WTC11 (cell line): Measurements from ENCODE around the gene KCNK7. TPM values are rescaled to one million over a fixed set of nuclear protein-coding genes. Genes with fewer than 3 reads are reported as not detected.

ENCODE experiments used
- ATAC-seq: fragments of 200-7000 bp; cut with Tn5 transposase; 2 replicates; pipeline ENCODE4 v1.10.0; 2021; ENCODE audit warnings: mild to moderate bottlenecking, moderate library complexity
- CTCF ChIA-PET: fragments of 300-600 bp; sonication (Branson Sonifier 250); formaldehyde crosslinking; loops from one replicate; lab custom pipeline; 2021; ENCODE audit warnings: antibody characterized with exemption; lab: Charles Lee
- POLR2A ChIA-PET: fragments of 350-600 bp; sonication (Branson Sonifier 250); formaldehyde crosslinking; loops from one replicate; lab custom pipeline; 2021; ENCODE audit warnings: antibody characterized with exemption; lab: Charles Lee
- DNase-seq: peaks from one replicate; pipeline ENCODE4 v3.0.0; 2021; ENCODE audit warnings: low spot score
- H3K27ac Mint-ChIP-seq: 2 replicates; pipeline ENCODE4 v1.8.0; 2021; ENCODE audit warnings: mixed read lengths
- H3K27me3 Mint-ChIP-seq: 2 replicates; pipeline ENCODE4 v1.8.0; 2021; ENCODE audit warnings: low read depth, mild to moderate bottlenecking, moderate library complexity, mixed read lengths
- H3K36me3 Mint-ChIP-seq: 2 replicates; pipeline ENCODE4 v1.8.0; 2021; ENCODE audit warnings: mixed read lengths
- H3K4me1 Mint-ChIP-seq: 2 replicates; pipeline ENCODE4 v1.8.0; 2022; ENCODE audit warnings: mixed read lengths
- H3K4me3 Mint-ChIP-seq: 2 replicates; pipeline ENCODE4 v1.8.0; 2021; ENCODE audit warnings: mild to moderate bottlenecking, moderate library complexity, mixed read lengths
- H3K9me3 Mint-ChIP-seq: 2 replicates; pipeline ENCODE4 v1.8.0; 2021; ENCODE audit warnings: mixed read lengths
- CDX4 ChIP-seq: fragments of 250-450 bp; sonication (Bioruptor Pico); IDR thresholded peaks from 2 replicates; pipeline ENCODE4 v1.9.0; 2021; ENCODE audit warnings: moderate library complexity, mild to moderate bottlenecking, inconsistent platforms, borderline replicate concordance
- CREM ChIP-seq: sonication (generic); formaldehyde crosslinking; IDR thresholded peaks from 2 replicates; pipeline ENCODE4 v1.8.1; 2022; ENCODE audit warnings: mild to moderate bottlenecking, missing genetic modification reagents, moderate library complexity
- ETV6 ChIP-seq: sonication (generic); formaldehyde crosslinking; IDR thresholded peaks from 2 replicates; pipeline ENCODE4 v1.8.1; 2022; ENCODE audit warnings: mild to moderate bottlenecking, missing genetic modification reagents
- GRHL2 ChIP-seq: fragments of 250-450 bp; sonication (Bioruptor Pico); IDR thresholded peaks from 2 replicates; pipeline ENCODE4 v1.8.0; 2022; ENCODE audit warnings: mild to moderate bottlenecking, moderate library complexity; ENCODE audit not compliant: insufficient replicate concordance, severe bottlenecking
- MXD4 ChIP-seq: fragments of 250-450 bp; sonication (Bioruptor Pico); IDR thresholded peaks from 2 replicates; pipeline ENCODE4 v1.8.0; 2021; ENCODE audit warnings: mild to moderate bottlenecking, moderate library complexity, borderline replicate concordance
- NFE2L1 ChIP-seq: sonication (generic); formaldehyde crosslinking; IDR thresholded peaks from 2 replicates; pipeline ENCODE4 v1.8.1; 2023; ENCODE audit warnings: missing genetic modification reagents
- SOX15 ChIP-seq: fragments of 250-450 bp; sonication (Bioruptor Pico); IDR thresholded peaks from 2 replicates; pipeline ENCODE4 v1.9.0; 2021; ENCODE audit warnings: mild to moderate bottlenecking
- SP1 ChIP-seq: sonication (generic); formaldehyde crosslinking; conservative IDR thresholded peaks from 2 replicates; pipeline ENCODE4 v1.8.1; 2022; ENCODE audit warnings: missing genetic modification reagents
- ZNF138 ChIP-seq: sonication (generic); formaldehyde crosslinking; conservative IDR thresholded peaks from 2 replicates; pipeline ENCODE4 v1.8.1; 2022; ENCODE audit warnings: mild to moderate bottlenecking, moderate library complexity, missing genetic modification reagents
- ZNF416 ChIP-seq: fragments of 250-450 bp; sonication (Bioruptor Pico); IDR thresholded peaks from 2 replicates; pipeline ENCODE4 v1.9.0; 2021; ENCODE audit warnings: mild to moderate bottlenecking, inconsistent platforms
- total RNA-seq: library from RNA; stranded (reverse); gene quantifications from 3 replicates; pipeline ENCODE4 v1.2.3, GENCODE V29; 2021
- TF ChIP-seq, protein P1 (sequence below): sonication (generic); formaldehyde crosslinking; IDR thresholded peaks from 2 replicates; pipeline ENCODE4 v1.8.0; 2022; ENCODE audit warnings: mild to moderate bottlenecking, missing genetic modification reagents
- TF ChIP-seq, protein P2 (sequence below): sonication (generic); formaldehyde crosslinking; IDR thresholded peaks from 2 replicates; pipeline ENCODE4 v1.8.0; 2022; ENCODE audit warnings: missing genetic modification reagents
- TF ChIP-seq, protein P3 (sequence below): sonication (generic); formaldehyde crosslinking; conservative IDR thresholded peaks from 2 replicates; pipeline ENCODE4 v1.8.1; 2022; ENCODE audit warnings: mild to moderate bottlenecking, missing genetic modification reagents
- TF ChIP-seq, protein P4 (sequence below): sonication (generic); formaldehyde crosslinking; IDR thresholded peaks from 2 replicates; pipeline ENCODE4 v1.8.0; 2022; ENCODE audit warnings: mild to moderate bottlenecking, missing genetic modification reagents

The KCNK7 gene
- total RNA-seq, 1 experiment from 2014 or later, result 1.4 TPM

- TF ChIP-seq GRHL2 (CRISPR knock-in tag), result no peak
These were observed 33.6 kb downstream of the KCNK7 start (continued) for GRCh38 chr11:65562020-65562419.

DNA sequence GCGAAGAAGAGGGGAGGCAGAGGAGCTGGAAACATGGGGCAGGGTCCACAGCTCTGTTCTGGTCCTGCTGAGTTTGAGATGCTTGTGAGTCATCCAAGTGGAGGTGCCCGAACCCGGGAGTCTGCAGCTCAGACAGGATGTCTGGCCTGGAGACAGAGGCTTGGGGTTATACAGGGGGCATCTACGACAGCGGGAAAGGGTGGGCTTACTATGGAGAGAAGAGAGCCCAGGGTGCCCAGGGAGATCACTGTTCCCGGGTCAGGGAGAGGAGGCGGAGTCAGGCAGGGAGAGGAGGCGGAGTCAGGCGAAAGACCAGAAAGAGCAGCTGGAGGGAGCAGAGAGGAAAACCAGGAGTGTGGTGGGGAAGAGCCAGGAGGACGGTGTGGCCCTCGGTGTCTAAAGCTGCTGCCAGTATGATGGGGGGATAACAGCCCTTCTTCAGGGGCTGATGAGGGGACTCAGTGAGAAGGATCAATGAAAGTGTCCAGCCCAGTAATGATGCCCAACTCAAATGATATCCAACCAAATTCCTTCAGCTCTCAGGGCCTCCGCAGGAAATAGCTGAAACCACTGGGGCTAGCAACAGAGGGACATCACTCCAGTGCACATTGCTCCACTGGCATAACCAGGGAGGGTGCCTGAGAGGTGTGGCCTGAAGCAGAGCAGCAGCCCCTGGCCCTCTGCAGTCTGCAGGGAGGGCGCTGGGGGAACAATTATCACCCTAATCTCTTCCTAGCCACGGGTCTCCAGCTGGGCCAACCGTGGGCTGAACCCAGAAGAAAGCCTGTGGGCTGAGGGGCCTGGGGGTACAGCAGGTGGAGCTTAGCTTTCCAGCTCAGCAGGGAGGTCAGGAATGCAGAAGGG is 34.8 kb downstream of the KCNK7 start:
- CTCF ChIA-PET, result interaction anchor here (0.6 to 9.1 kb wide), 17 partner anchors 9 to 285 kb away, joined by 3 to 110 read pairs (median 5); partner anchors contain the start of genes EHBP1L1, FAM89B, KCNK7 and PCNX3
- Mint-ChIP-seq H3K4me1 (peaks cover 35% of the 10 kb centered on the region), H3K9me3 (no peaks in the 10 kb centered on the region), H3K36me3 (no peaks in the 10 kb centered on the region), H3K4me3 (peak overlapping the region; percentile 17), H3K27me3 (peaks cover 47% of the 10 kb centered on the region), H3K27ac (0 out of 2 replicates have a peak overlapping the region, but pooled peaks have one; percentile 2)
- peak; percentile 75 for ATAC-seq
- POLR2A ChIA-PET, result interaction anchor here (0.5 to 1.5 kb wide), 10 partner anchors 8 to 100 kb away, joined by 3 to 10 read pairs (median 4); partner anchors contain the start of genes EHBP1L1, FAM89B and ZNRD2
- DNase-seq, result peak; percentile 77
- TF ChIP-seq, protein P1, sequence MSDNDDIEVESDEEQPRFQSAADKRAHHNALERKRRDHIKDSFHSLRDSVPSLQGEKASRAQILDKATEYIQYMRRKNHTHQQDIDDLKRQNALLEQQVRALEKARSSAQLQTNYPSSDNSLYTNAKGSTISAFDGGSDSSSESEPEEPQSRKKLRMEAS (CRISPR knock-in tag), result peak; percentile 18; the same call in 1 of the 2 replicates
- TF ChIP-seq SOX15 (no peak), CDX4 (CRISPR knock-in tag) (no peak), MXD4 (CRISPR knock-in tag) (no peak)
- TF ChIP-seq, protein P2, sequence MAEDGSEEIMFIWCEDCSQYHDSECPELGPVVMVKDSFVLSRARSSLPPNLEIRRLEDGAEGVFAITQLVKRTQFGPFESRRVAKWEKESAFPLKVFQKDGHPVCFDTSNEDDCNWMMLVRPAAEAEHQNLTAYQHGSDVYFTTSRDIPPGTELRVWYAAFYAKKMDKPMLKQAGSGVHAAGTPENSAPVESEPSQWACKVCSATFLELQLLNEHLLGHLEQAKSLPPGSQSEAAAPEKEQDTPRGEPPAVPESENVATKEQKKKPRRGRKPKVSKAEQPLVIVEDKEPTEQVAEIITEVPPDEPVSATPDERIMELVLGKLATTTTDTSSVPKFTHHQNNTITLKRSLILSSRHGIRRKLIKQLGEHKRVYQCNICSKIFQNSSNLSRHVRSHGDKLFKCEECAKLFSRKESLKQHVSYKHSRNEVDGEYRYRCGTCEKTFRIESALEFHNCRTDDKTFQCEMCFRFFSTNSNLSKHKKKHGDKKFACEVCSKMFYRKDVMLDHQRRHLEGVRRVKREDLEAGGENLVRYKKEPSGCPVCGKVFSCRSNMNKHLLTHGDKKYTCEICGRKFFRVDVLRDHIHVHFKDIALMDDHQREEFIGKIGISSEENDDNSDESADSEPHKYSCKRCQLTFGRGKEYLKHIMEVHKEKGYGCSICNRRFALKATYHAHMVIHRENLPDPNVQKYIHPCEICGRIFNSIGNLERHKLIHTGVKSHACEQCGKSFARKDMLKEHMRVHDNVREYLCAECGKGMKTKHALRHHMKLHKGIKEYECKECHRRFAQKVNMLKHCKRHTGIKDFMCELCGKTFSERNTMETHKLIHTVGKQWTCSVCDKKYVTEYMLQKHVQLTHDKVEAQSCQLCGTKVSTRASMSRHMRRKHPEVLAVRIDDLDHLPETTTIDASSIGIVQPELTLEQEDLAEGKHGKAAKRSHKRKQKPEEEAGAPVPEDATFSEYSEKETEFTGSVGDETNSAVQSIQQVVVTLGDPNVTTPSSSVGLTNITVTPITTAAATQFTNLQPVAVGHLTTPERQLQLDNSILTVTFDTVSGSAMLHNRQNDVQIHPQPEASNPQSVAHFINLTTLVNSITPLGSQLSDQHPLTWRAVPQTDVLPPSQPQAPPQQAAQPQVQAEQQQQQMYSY (CRISPR knock-in tag), result peak; percentile 97

DNA sequence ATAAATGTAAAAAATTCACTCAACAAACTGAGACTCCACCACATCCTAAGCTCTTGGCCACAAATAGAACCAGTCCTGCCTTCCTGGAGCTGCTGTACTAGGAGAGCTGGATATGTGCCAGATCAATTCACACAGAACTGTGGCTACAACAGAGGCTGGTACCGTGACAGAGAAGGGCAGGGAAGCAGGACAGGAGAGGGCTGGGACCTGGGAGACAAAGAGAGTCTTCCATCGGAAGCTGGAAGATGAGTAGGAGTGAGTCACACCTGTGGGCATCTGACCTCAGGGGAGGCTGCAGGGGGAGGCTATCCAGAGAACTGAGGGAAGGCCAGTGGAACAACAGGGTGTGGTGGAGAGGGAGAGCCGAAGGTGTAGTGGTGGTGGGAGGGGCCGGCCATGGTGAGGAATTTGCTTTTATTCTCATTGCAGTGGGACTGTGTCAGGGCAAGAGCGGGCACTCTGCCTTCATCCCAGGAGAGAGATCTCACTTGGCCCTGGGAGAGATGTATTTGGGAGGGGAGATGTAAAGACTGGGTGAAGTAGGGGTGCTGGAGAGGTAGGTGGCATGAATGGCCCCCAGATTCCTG is 35.6 kb downstream of the KCNK7 start:
- Mint-ChIP-seq H3K4me3 (peak overlapping the region; percentile 17), H3K4me1 (peaks cover 41% of the 10 kb centered on the region)
- DNase-seq, result no peak
- TF ChIP-seq ZNF138 (CRISPR knock-in tag) (no peak), ZNF416 (CRISPR knock-in tag) (no peak), NFE2L1 (CRISPR knock-in tag) (no peak), CREM (CRISPR knock-in tag) (no peak), SP1 (no peak), ETV6 (CRISPR knock-in tag) (no peak)
- TF ChIP-seq, protein P3, sequence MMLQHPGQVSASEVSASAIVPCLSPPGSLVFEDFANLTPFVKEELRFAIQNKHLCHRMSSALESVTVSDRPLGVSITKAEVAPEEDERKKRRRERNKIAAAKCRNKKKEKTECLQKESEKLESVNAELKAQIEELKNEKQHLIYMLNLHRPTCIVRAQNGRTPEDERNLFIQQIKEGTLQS (CRISPR knock-in tag), result no peak
- TF ChIP-seq, protein P4, sequence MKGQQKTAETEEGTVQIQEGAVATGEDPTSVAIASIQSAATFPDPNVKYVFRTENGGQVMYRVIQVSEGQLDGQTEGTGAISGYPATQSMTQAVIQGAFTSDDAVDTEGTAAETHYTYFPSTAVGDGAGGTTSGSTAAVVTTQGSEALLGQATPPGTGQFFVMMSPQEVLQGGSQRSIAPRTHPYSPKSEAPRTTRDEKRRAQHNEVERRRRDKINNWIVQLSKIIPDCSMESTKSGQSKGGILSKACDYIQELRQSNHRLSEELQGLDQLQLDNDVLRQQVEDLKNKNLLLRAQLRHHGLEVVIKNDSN (CRISPR knock-in tag), result no peak
- TF ChIP-seq, all 79 proteins: peak for 0
- ATAC-seq, result no peak
- ChIA-PET CTCF (interaction anchor here (1.0 to 9.1 kb wide), 10 partner anchors 8 to 93 kb away, joined by 3 to 110 read pairs (median 21); partner anchors contain the start of genes FAM89B, KCNK7, PCNX3 and ZNRD2), POLR2A (interaction anchor here (0.6 to 1.4 kb wide), 5 partner anchors 8 to 63 kb away, joined by 3 to 10 read pairs (median 4); partner anchors contain the start of genes FAM89B and ZNRD2)
- Mint-ChIP-seq H3K9me3 (no peaks in the 10 kb centered on the region), H3K27ac (0 out of 2 replicates have a peak overlapping the region, but pooled peaks have one; percentile 1), H3K27me3 (peaks cover 53% of the 10 kb centered on the region), H3K36me3 (no peaks in the 10 kb centered on the region)
